HFF-Myc (cell line): Measurements from ENCODE around the gene SLC13A5.
"Not testable (repeated sequence)": the region's sequence is repeated elsewhere in the genome, so short reads cannot be mapped to it uniquely, and the experiment has no call there.

Experiments
- DNase-seq: peaks from one replicate; pipeline ENCODE4 v3.0.0-alpha.2; 2011; ENCODE audit warnings: low read depth; ENCODE audit errors: extremely low read depth
- H3K4me3 ChIP-seq: replicated peaks from 2 replicates; pipeline ENCODE4 v1.5.1; 2011; ENCODE audit warnings: low read depth, mild to moderate bottlenecking, control low read depth, low read length
- CTCF ChIP-seq: IDR thresholded peaks from 2 replicates; pipeline ENCODE4 v1.5.1; 2012; ENCODE audit warnings: mild to moderate bottlenecking, low read depth, low read length, control low read depth; ENCODE audit errors: missing control alignments

The SLC13A5 gene

GRCh38 chr17:6698004-6698403 is 15.2 kb downstream of the SLC13A5 start:
- H3K4me3 ChIP-seq, result no peak overlapping the region
- TF ChIP-seq CTCF, result no peak
- no peak for DNase-seq

GRCh38 chr17:6696906-6697305 is 16.3 kb downstream of the SLC13A5 start:
- DNase-seq, result no peak
- TF ChIP-seq CTCF, result no peak
- no peak overlapping the region for H3K4me3 ChIP-seq

- no peak for DNase-seq
- no peak for TF ChIP-seq CTCF
- no peak overlapping the region for H3K4me3 ChIP-seq
Measured at GRCh38 chr17:6695565-6695964, 17.6 kb downstream of the SLC13A5 start.

GRCh38 chr17:6695051-6695450 is 18.1 kb downstream of the SLC13A5 start:
- DNase-seq, result no peak
- no peak for TF ChIP-seq CTCF
- H3K4me3 ChIP-seq, result no peak overlapping the region

- not testable (repeated sequence) for DNase-seq, H3K4me3 ChIP-seq
Measured at GRCh38 chr17:6691958-6692357, 21.2 kb downstream of the SLC13A5 start.

GRCh38 chr17:6691546-6691945 is 21.6 kb downstream of the SLC13A5 start:
- TF ChIP-seq CTCF, result no peak
- no peak overlapping the region for H3K4me3 ChIP-seq
- DNase-seq, result no peak

- no peak for TF ChIP-seq CTCF
- H3K4me3 ChIP-seq, result no peak overlapping the region
- DNase-seq, result no peak
Measured at GRCh38 chr17:6690641-6691040, 22.5 kb downstream of the SLC13A5 start.
